ENCODE results near the gene ZNF385D.

The ZNF385D gene

DNA sequence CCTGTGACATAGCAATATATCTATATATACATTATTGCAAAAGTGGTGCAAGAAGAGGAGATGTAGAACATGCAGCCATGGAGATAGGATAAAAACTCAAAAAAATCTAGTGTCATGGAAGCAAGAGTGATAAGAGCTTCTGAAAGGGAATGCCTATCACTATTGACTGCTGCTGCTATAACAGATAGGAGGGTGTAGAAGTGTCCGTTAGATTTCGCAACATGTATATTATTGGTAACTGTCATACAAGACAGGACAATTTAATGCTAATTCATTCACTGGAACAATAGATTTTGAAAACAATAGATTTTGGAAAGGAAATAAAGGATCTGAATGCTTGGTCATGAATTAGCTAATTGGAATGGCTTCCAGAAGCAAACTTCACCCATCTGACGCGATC lies 224.5 kb downstream of the ZNF385D start (continued):
- TF ChIP-seq, protein P1, sequence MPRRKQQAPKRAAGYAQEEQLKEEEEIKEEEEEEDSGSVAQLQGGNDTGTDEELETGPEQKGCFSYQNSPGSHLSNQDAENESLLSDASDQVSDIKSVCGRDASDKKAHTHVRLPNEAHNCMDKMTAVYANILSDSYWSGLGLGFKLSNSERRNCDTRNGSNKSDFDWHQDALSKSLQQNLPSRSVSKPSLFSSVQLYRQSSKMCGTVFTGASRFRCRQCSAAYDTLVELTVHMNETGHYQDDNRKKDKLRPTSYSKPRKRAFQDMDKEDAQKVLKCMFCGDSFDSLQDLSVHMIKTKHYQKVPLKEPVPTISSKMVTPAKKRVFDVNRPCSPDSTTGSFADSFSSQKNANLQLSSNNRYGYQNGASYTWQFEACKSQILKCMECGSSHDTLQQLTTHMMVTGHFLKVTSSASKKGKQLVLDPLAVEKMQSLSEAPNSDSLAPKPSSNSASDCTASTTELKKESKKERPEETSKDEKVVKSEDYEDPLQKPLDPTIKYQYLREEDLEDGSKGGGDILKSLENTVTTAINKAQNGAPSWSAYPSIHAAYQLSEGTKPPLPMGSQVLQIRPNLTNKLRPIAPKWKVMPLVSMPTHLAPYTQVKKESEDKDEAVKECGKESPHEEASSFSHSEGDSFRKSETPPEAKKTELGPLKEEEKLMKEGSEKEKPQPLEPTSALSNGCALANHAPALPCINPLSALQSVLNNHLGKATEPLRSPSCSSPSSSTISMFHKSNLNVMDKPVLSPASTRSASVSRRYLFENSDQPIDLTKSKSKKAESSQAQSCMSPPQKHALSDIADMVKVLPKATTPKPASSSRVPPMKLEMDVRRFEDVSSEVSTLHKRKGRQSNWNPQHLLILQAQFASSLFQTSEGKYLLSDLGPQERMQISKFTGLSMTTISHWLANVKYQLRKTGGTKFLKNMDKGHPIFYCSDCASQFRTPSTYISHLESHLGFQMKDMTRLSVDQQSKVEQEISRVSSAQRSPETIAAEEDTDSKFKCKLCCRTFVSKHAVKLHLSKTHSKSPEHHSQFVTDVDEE (CRISPR knock-in tag; IDR thresholded peaks at IDR 0.05) = no peak
- TF ChIP-seq OSR1 (CRISPR knock-in tag; IDR thresholded peaks at IDR 0.05) = no peak
- no peak for TF ChIP-seq ARNTL (CRISPR knock-in tag; IDR thresholded peaks at IDR 0.05; ENCODE audit: borderline replicate concordance, low read depth)
- TF ChIP-seq, protein P2, sequence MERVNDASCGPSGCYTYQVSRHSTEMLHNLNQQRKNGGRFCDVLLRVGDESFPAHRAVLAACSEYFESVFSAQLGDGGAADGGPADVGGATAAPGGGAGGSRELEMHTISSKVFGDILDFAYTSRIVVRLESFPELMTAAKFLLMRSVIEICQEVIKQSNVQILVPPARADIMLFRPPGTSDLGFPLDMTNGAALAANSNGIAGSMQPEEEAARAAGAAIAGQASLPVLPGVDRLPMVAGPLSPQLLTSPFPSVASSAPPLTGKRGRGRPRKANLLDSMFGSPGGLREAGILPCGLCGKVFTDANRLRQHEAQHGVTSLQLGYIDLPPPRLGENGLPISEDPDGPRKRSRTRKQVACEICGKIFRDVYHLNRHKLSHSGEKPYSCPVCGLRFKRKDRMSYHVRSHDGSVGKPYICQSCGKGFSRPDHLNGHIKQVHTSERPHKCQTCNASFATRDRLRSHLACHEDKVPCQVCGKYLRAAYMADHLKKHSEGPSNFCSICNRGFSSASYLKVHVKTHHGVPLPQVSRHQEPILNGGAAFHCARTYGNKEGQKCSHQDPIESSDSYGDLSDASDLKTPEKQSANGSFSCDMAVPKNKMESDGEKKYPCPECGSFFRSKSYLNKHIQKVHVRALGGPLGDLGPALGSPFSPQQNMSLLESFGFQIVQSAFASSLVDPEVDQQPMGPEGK (CRISPR knock-in tag; IDR thresholded peaks at IDR 0.05; ENCODE audit: borderline replicate concordance) = no peak
- no peak for TF ChIP-seq ZFP3 (CRISPR knock-in tag; IDR thresholded peaks at IDR 0.05)

DNA sequence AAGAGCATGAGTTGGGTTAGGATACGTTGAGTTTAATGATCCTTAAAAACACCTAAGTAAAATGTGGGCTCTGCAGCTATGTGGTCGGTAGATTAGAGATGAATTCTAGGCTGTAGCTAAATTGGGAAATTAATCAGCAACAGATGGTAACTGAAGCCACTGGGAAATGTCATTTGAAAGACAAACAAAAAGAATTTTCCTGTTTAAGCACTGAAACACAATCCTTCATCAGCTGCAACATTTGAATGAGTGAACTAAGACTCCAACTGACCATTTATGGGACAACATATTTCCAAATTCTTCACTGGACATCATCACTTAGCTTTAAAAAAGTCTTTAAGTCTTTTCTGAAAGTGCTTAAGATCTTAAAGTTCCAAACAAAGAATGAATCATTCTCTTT lies 226.9 kb downstream of the ZNF385D start:
- ATAC-seq = peak; percentile 40
- no peak for TF ChIP-seq ESRRG (CRISPR knock-in tag; IDR thresholded peaks at IDR 0.05)
- TF ChIP-seq, protein P1 (CRISPR knock-in tag; IDR thresholded peaks at IDR 0.05) = peak; percentile 40; the same call in 1 of the 2 replicates
- peak; percentile 74 for TF ChIP-seq TCF4 (CRISPR knock-in tag; IDR thresholded peaks at IDR 0.05; ENCODE audit: borderline replicate concordance)
- TF ChIP-seq ZNF70 (CRISPR knock-in tag; IDR thresholded peaks at IDR 0.05) = no peak
- TF ChIP-seq ISL1 (CRISPR knock-in tag; IDR thresholded peaks at IDR 0.05) = no peak
- TF ChIP-seq, protein P3, sequence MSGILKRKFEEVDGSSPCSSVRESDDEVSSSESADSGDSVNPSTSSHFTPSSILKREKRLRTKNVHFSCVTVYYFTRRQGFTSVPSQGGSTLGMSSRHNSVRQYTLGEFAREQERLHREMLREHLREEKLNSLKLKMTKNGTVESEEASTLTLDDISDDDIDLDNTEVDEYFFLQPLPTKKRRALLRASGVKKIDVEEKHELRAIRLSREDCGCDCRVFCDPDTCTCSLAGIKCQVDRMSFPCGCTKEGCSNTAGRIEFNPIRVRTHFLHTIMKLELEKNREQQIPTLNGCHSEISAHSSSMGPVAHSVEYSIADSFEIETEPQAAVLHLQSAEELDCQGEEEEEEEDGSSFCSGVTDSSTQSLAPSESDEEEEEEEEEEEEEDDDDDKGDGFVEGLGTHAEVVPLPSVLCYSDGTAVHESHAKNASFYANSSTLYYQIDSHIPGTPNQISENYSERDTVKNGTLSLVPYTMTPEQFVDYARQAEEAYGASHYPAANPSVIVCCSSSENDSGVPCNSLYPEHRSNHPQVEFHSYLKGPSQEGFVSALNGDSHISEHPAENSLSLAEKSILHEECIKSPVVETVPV (CRISPR knock-in tag; IDR thresholded peaks at IDR 0.05) = no peak
- no peak for TF ChIP-seq GLIS3 (CRISPR knock-in tag; IDR thresholded peaks at IDR 0.05)
- no peak for TF ChIP-seq CSDC2 (CRISPR knock-in tag; IDR thresholded peaks at IDR 0.05)
- TF ChIP-seq, protein P2 (CRISPR knock-in tag; IDR thresholded peaks at IDR 0.05; ENCODE audit: borderline replicate concordance) = no peak
- TF ChIP-seq, protein P4, sequence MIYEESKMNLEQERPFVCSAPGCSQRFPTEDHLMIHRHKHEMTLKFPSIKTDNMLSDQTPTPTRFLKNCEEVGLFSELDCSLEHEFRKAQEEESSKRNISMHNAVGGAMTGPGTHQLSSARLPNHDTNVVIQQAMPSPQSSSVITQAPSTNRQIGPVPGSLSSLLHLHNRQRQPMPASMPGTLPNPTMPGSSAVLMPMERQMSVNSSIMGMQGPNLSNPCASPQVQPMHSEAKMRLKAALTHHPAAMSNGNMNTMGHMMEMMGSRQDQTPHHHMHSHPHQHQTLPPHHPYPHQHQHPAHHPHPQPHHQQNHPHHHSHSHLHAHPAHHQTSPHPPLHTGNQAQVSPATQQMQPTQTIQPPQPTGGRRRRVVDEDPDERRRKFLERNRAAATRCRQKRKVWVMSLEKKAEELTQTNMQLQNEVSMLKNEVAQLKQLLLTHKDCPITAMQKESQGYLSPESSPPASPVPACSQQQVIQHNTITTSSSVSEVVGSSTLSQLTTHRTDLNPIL (CRISPR knock-in tag; IDR thresholded peaks at IDR 0.05; ENCODE audit: low read depth) = no peak
- no peak for TF ChIP-seq ZFP30 (CRISPR knock-in tag; IDR thresholded peaks at IDR 0.05)
- TF ChIP-seq SNAI2 (CRISPR knock-in tag; IDR thresholded peaks at IDR 0.05) = no peak
- no peak for TF ChIP-seq OSR1 (CRISPR knock-in tag; IDR thresholded peaks at IDR 0.05)
- no peak for TF ChIP-seq RARB (CRISPR knock-in tag; IDR thresholded peaks at IDR 0.05)
- TF ChIP-seq PPARA (CRISPR knock-in tag; IDR thresholded peaks at IDR 0.05; ENCODE audit: borderline replicate concordance) = no peak
- no peak for TF ChIP-seq ZNF565 (CRISPR knock-in tag; conservative IDR thresholded peaks at IDR 0.05; ENCODE audit: low read depth)
- TF ChIP-seq TOX (CRISPR knock-in tag; IDR thresholded peaks at IDR 0.05; ENCODE audit: borderline replicate concordance) = no peak

Data from SK-N-SH treated with all-trans-retinoic acid at 6 μM for 48 hours (cell line).